ENCODE results near the gene STAT5B.
"Not testable (repeated sequence)": the region's sequence is repeated elsewhere in the genome, so short reads cannot be mapped to it uniquely, and the experiment has no call there.

STAT5B gene

GRCh38 chr17:42322382-42323267, 46.4 kb upstream of the STAT5B start:
- no peak overlapping the region for H3K4me3 ChIP-seq (ENCODE audit: insufficient read depth, low read length, poor library complexity, severe bottlenecking)
- no peaks in the 10 kb centered on the region for H4K20me1 ChIP-seq (ENCODE audit: low read depth, low read length)
- no peak overlapping the region for H3K27ac ChIP-seq (ENCODE audit: low read depth, low read length)
- no peaks in the 10 kb centered on the region for H3K27me3 ChIP-seq (ENCODE audit: low read length)
- H3K4me2 ChIP-seq (ENCODE audit: low read depth, low read length, poor library complexity, severe bottlenecking): no peak overlapping the region
- no peaks in the 10 kb centered on the region for H3K9me2 ChIP-seq (replicated peaks; ENCODE audit: insufficient read depth, low read length)
- H3K36me3 ChIP-seq (ENCODE audit: low read length): no peaks in the 10 kb centered on the region
- H3F3A ChIP-seq (ENCODE audit: insufficient read depth): no peaks in the 10 kb centered on the region
- H3K9ac ChIP-seq (ENCODE audit: low read length): no peak overlapping the region
- H2AFZ ChIP-seq (ENCODE audit: low read depth, low read length, severe bottlenecking): no peak overlapping the region
- TF ChIP-seq EZH2phosphoT487 (conservative IDR thresholded peaks at IDR 0.05; ENCODE audit: low read length) (no peak), CTCF (IDR thresholded peaks at IDR 0.05; ENCODE audit: insufficient read depth, low read length, poor library complexity, severe bottlenecking) (peak; percentile 98)
- no peaks in the 10 kb centered on the region for H3K79me2 ChIP-seq (ENCODE audit: insufficient read depth, low read length)
- H3K9me3 ChIP-seq (ENCODE audit: insufficient read depth, low read length): no peaks in the 10 kb centered on the region

GRCh38 chr17:42321555-42321954, 45.4 kb upstream of the STAT5B start:
- Histone ChIP-seq H3K27me3 (ENCODE audit: low read length) (no peaks in the 10 kb centered on the region), H3K4me3 (ENCODE audit: insufficient read depth, low read length, poor library complexity, severe bottlenecking) (no peak overlapping the region), H4K20me1 (ENCODE audit: low read depth, low read length) (no peaks in the 10 kb centered on the region), H3K27ac (ENCODE audit: low read depth, low read length) (no peak overlapping the region), H3K9ac (ENCODE audit: low read length) (no peak overlapping the region), H3K79me2 (ENCODE audit: insufficient read depth, low read length) (no peaks in the 10 kb centered on the region), H3K4me2 (ENCODE audit: low read depth, low read length, poor library complexity, severe bottlenecking) (no peak overlapping the region), H3K36me3 (ENCODE audit: low read length) (no peaks in the 10 kb centered on the region), H3F3A (ENCODE audit: insufficient read depth) (no peaks in the 10 kb centered on the region), H2AFZ (ENCODE audit: low read depth, low read length, severe bottlenecking) (no peak overlapping the region), H3K9me3 (ENCODE audit: insufficient read depth, low read length) (no peaks in the 10 kb centered on the region), H3K9me2 (replicated peaks; ENCODE audit: insufficient read depth, low read length) (no peaks in the 10 kb centered on the region)
- no peak for TF ChIP-seq CTCF (IDR thresholded peaks at IDR 0.05; ENCODE audit: insufficient read depth, low read length, poor library complexity, severe bottlenecking)
- TF ChIP-seq EZH2phosphoT487 (conservative IDR thresholded peaks at IDR 0.05; ENCODE audit: low read length): no peak

GRCh38 chr17:42317967-42318366, 41.8 kb upstream of the STAT5B start:
- not testable (repeated sequence) for H3F3A ChIP-seq (ENCODE audit: insufficient read depth); H3K9ac ChIP-seq (ENCODE audit: low read length); H3K9me3 ChIP-seq (ENCODE audit: insufficient read depth, low read length); H3K4me2 ChIP-seq (ENCODE audit: low read depth, low read length, poor library complexity, severe bottlenecking); H3K9me2 ChIP-seq (replicated peaks; ENCODE audit: insufficient read depth, low read length); H3K4me3 ChIP-seq (ENCODE audit: insufficient read depth, low read length, poor library complexity, severe bottlenecking); H3K36me3 ChIP-seq (ENCODE audit: low read length); H4K20me1 ChIP-seq (ENCODE audit: low read depth, low read length); H3K27me3 ChIP-seq (ENCODE audit: low read length); H3K27ac ChIP-seq (ENCODE audit: low read depth, low read length); H3K79me2 ChIP-seq (ENCODE audit: insufficient read depth, low read length); H2AFZ ChIP-seq (ENCODE audit: low read depth, low read length, severe bottlenecking)

GRCh38 chr17:42317266-42317845, 41.2 kb upstream of the STAT5B start:
- Histone ChIP-seq H3K9me3 (ENCODE audit: insufficient read depth, low read length) (no peaks in the 10 kb centered on the region), H3F3A (ENCODE audit: insufficient read depth) (no peaks in the 10 kb centered on the region), H3K79me2 (ENCODE audit: insufficient read depth, low read length) (no peaks in the 10 kb centered on the region), H3K4me2 (ENCODE audit: low read depth, low read length, poor library complexity, severe bottlenecking) (no peak overlapping the region), H3K27me3 (ENCODE audit: low read length) (no peaks in the 10 kb centered on the region), H4K20me1 (ENCODE audit: low read depth, low read length) (no peaks in the 10 kb centered on the region), H3K9me2 (replicated peaks; ENCODE audit: insufficient read depth, low read length) (no peaks in the 10 kb centered on the region), H3K36me3 (ENCODE audit: low read length) (no peaks in the 10 kb centered on the region), H3K4me3 (ENCODE audit: insufficient read depth, low read length, poor library complexity, severe bottlenecking) (no peak overlapping the region), H2AFZ (ENCODE audit: low read depth, low read length, severe bottlenecking) (no peak overlapping the region), H3K9ac (ENCODE audit: low read length) (no peak overlapping the region), H3K27ac (ENCODE audit: low read depth, low read length) (no peak overlapping the region)
- TF ChIP-seq EZH2phosphoT487 (conservative IDR thresholded peaks at IDR 0.05; ENCODE audit: low read length) (no peak), CTCF (IDR thresholded peaks at IDR 0.05; ENCODE audit: insufficient read depth, low read length, poor library complexity, severe bottlenecking) (no peak)
